Inferior parietal cortex (tissue), 1 donor: ENCODE data around the gene RIC3.
A peak's percentile ranks its signal among the peaks of the same experiment; 100 is the strongest.

Experiments used
- DNase-seq: peaks from one replicate; pipeline ENCODE4 v3.0.0-alpha.2; 2016; ENCODE audit errors: extremely low spot score

The RIC3 gene

DNA sequence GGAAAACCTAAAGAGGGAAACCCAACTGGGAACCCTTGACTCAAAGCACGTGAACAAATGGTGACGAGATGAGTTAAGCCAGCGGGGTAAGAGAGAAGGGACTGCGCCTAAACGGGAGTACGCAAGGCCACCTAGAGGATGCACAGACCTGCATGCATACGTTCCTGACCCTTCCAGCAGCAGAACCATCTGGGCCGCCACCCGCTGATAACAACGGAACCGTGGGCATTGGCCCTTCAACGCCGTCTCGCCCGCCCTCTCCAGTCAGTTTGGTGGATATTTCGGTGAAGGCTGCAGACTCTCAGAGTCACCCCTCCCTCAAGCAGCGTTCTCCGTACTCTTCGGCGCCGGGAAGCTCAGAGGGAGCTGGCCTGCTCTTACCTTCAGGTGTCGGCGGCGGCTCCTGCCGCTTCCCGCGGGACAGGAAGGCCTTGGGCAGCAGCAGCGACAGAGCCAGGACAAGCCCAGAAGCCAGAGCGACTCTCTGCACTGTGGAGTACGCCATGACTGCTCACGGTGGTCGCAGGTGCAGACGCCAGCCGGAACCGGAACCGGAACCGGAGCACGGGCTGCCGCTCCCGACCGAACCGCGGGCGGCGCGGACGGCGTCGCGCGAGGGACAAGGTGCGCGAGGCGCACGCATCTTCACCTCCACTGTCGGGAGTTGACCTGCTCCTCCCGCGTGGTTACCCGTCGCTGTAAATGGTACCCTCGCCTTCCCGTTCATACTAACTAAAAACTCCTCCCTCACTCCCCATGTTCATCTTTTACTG is at the start of gene RIC3:
Gene RIC3, minus strand, starts transcription at position 541 of the 773 bp plus-strand sequence. Its CDS starts 36 bp downstream, at position 505.
- peak; percentile 61 for DNase-seq

GRCh38 chr11:8218409-8218808 is 49.6 kb upstream of the RIC3 start:
- no peak for DNase-seq

- DNase-seq, result no peak
These were observed 49.1 kb upstream of the RIC3 start for GRCh38 chr11:8217926-8218325.

DNA sequence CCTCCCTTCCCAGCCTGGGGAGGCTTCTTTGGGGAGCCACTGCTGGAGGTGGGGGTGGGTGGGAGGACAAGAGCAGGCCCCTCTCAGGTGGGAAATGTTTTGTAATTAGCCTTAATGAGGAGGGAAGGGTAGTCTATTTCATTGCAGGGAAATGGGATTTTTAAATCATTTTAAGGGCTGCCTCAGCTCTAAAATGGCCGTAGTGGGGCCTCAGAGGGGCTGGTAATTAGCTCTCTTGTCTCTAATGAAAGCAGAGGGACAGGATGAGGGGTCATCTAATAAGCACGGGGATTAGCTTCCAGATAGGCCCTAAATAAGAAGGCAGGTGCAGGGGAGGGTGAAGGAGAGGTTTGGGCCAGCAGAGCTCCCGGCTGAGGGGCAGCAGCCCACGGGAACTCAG is 48.3 kb upstream of the RIC3 start:
- no peak for DNase-seq

DNA sequence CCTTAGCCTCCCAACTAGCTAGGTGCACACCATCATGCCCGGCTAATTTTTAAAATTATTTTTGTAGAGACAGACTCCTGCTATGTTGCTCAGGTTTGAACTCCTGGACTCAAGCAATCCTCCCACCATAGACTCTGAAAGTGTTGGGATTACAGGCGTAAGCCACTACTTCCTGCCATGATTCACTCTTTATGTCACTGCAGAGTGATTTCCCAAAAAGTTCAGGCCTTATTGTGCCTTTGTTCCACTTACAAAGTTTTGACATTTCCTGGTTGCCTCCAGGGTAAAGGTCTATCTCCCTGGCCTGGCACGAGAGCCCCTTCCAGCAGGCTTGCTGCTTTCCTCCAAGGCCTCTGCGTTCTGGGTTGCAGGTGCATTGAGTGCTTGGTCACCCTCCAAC is 44.6 kb upstream of the RIC3 start:
- no peak for DNase-seq

GRCh38 chr11:8209208-8209807 is 40.5 kb upstream of the RIC3 start:
- no peak for DNase-seq

DNA sequence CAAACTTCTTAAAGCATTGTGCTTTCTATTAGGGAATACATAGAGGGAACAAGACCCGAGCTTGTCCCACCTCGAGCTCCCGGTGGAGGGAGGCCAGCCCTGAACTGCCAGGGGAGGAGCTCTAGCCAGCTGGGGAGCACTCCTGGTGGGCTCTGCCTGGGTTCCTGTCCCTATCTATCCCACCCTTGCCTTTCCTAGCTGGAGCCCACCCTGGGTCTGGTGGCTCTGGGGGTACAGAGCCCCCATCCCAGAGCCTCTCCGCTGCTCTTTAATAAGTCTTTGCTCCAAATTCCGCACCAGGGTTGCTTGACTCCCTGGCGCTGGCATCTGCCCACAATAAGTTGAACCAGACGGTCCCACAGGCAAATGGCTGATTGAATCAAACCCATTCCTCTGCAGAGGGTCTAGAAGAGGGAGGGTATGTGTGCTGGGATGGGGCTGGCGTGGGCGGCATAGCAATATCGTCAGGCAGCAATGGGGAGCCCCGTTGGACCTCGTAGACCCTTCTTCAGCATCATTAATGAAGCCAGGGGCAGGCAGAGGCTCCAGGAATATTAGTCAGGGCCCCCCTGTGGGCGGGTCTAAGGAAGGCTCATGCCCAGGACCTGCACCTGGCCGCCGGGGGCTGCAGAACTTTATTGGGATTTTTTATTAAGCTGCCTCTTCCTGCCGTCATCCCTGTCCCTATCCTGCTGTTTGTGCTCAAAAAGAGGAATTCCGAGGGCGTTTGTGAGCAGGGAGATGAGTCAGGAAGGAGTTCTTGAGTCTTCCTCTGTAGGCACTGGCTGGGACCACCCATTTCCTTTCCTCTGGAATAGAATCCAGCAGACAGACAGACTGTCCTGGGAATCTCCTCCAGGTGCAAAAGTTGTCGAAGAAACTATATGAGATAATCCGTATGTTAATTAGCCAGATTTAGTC is 38.5 kb upstream of the RIC3 start:
- no peak for DNase-seq

DNA sequence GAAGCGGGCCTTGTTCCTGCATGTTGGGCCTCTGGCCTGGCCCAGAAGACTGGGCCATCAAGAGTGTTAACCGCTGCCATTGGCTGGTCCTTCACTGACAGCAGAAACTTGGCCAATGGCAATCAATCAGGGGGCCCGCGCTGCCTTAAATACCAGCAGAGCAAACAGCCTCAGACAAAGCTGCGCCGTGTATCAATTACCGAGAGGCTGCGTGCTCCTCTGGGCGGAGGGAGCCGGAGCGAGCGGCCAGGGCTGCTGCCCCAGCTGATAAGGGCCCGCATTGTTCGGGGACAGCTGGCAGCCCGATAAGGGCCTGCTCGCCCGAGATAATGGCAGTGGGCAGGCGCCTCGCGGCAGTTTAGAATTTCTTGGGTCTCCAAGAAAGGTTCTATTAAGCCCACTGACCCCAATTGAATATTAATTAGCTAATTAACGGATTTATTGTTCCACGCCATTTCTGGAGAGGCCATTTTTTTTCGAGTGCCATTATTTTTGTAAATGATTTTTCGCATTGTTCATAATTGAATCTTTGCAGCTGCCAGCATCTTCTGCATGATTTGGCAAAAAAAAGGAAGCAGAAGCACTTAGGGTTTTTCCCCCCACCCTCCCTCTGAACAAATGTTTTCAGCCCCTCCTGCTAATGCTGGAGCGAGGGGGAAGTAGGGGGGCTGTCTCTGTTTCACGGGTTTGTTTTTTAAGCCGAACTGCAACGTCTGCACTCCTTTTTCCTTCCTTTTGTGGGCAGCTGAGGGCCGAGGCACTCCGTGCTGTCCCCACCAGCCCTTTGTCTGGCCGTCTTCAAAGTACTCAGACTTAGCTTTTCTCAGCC is 37.6 kb upstream of the RIC3 start:
- DNase-seq, result peak; percentile 68

GRCh38 chr11:8205566-8205965 is 36.7 kb upstream of the RIC3 start:
- no peak for DNase-seq

GRCh38 chr11:8204596-8204995 is 35.8 kb upstream of the RIC3 start:
- DNase-seq, result no peak

DNA sequence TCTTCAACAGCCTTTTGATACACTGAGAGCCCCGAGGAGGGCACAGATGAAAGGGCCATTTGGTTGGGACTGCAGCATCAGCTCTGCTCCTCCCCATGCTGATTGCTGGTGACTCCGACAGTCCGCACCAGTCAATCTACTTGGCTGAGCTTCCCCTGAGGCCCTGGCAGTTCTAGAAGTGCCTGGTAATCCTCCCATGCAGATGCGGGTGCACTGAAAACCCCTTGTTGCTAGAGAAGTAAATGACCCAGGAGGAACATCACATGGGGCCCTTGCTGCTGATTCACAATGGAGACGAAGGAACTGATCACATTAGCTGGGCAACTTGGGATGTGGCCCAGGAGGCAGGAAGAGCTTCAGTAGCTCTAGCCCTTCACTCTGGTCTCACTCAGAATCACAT is 35.2 kb upstream of the RIC3 start:
- no peak for DNase-seq

GRCh38 chr11:8203414-8203715 is 34.5 kb upstream of the RIC3 start:
- DNase-seq, result no peak

- DNase-seq, result no peak
These were observed 33.9 kb upstream of the RIC3 start for GRCh38 chr11:8202516-8203413.

DNA sequence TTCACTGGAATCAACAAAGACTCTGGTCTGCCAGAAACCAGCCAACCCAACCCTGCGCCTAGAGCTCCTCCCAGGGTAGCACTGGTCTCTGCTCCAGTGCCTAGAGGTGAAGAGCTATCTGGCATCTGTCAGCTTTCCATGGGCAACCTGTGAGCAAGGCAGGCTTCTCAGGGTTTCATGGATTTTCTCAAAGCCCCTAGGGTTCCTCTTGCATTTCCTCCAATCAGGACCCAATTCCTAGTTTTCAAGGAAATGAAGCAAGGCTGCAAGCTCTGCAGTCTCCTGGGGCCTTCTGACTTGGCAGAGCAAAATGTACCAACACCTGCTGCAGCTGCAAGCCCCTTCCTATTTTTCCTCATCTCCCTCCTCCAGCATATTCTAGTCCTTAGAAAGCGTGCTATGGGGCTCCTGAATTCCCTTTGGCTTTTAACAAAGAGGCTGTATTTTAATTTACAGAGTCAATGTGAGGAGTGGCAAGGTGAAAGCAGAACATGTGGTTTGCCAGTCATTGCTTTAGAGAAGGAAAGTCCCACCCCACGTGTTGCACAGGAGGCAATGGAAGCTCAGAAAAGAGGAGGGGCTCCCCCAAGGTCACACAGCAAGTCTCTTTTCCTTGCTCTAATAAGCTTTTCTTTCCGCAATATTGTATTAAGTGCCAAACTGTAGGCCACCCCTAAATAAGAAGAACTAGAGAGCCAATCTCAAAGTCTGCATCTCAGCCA is 33.0 kb upstream of the RIC3 start:
- DNase-seq, result no peak

- DNase-seq, result no peak
These were observed 30.9 kb upstream of the RIC3 start for GRCh38 chr11:8199676-8200075.

GRCh38 chr11:8196749-8197148 is 27.9 kb upstream of the RIC3 start:
- DNase-seq, result no peak

DNA sequence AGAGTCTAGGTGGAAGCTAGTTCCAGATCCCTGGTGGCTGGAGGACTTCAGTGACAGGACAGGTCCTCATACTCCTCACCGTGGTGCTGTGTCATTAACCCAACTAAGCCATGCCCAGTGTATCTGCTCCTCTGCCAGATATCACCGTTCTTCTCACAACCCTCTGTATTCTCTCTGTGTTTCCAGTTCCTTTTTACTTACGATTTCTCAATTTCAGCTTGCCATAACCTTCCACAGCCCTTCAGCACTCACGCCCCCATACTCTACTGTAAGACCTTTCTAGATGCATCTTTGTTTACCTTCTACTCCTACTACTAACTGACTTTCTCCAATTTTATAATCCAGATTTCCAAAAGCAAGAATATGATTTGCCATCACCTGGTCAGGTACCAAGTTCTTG is 26.1 kb upstream of the RIC3 start:
- no peak for DNase-seq

- DNase-seq, result no peak
These were observed 24.0 kb upstream of the RIC3 start for GRCh38 chr11:8192896-8193209.

DNA sequence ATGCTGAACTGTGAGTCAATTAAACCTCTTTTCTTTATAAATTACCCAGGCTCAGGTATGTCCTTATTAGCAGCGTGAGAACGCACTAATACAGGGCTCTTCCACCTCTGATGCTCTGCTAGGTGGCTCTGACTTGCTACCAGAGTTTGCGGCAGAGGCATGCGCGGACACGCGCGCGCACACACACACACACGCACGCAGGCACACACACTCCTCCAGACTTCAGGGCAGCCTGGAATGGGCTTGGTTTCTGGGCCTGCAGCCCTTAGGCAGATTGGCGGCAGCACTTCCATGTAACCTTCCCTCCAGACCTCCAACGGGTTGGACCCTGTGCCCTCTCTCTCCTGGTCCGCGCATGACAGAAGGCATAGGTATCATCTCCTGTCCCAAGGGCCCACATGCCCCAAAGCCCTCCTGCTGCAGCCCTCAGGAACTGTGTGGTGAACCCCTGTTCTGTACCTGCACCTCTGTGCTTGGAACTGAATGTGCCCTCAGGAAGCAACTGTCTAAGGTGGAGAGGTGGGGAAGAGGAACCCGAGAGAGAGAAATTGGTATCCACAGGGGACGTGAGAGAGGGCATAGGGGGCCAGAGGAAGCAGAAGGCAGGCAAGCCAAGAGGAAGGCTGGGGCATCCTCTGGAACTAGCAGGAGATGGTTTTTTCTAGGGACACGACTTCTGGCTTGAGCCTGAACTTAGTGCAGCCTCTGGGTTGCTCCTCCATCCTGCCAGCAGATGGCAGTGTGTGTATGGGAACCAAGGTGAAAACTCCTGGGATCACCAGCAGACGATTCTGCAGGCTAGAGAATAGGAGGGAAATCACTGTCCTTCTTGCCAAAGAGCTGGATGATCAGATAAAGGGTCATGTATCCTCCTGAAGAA is 23.4 kb upstream of the RIC3 start:
- DNase-seq, result peak; percentile 86
